ENCODE measurements around the gene PATJ.
"Not testable (repeated sequence)": the region's sequence is repeated elsewhere in the genome, so short reads cannot be mapped to it uniquely, and the experiment has no call there.

PATJ gene

GRCh38 chr1:61743716-61744580, 1.7 kb downstream of the PATJ start:
- in situ Hi-C loops (cut with MboI; ENCODE audit: low sequenced_read_pairs): no loop called here

DNA sequence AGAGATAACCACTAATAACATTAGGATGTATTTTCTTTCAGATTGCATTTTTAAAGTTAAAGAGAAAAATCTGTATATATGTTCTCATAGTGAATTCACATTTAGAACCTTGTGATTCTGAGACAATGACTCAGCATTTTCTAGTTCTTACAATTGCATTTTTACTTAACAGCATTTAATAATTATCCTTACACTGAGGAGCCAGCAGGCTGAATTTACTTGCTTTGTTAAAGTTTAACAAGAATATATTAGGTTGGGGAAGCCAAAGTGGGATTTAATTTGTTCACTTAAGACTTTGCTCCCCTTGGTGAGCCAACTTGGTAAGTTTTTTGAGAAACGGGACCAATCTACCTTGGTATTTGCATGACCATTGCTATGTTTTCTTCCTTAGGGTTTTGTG, 4.5 kb downstream of the PATJ start:
- in situ Hi-C loops (cut with MboI; ENCODE audit: low sequenced_read_pairs): no loop called here

GRCh38 chr1:61748566-61748965, 6.3 kb downstream of the PATJ start:
- in situ Hi-C loops (cut with MboI; ENCODE audit: low sequenced_read_pairs): no loop called here

GRCh38 chr1:61749574-61749973, 7.3 kb downstream of the PATJ start:
- in situ Hi-C loops (cut with MboI; ENCODE audit: low sequenced_read_pairs): no loop called here

- in situ Hi-C loops (cut with MboI; ENCODE audit: low sequenced_read_pairs): no loop called here
These were observed 10.7 kb downstream of the PATJ start for GRCh38 chr1:61752921-61753389.

DNA sequence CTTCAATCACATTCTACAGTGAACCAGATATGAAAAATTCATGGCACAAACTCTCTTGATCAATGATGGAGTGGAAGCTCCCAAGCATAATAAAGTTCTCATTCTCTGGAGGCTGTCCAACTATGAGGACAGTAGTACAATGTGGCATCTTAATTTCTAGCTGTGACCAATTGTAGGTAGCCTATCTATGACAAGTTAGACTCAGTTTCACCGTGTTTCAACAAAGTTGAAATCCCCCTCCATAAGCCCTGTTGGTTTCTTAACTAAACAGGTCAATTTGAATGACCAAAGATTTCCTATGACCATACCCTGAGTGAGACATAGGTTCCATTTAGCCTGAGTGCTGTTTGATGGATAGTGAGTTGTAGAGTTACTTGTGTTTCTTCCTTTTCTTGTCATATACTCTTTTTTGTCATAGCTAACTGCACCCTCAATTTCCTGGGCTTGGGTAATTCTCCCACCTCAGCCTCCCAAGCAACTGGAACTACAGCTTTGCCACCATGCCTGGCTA, 11.8 kb downstream of the PATJ start:
- in situ Hi-C loops (cut with MboI; ENCODE audit: low sequenced_read_pairs): no loop called here

DNA sequence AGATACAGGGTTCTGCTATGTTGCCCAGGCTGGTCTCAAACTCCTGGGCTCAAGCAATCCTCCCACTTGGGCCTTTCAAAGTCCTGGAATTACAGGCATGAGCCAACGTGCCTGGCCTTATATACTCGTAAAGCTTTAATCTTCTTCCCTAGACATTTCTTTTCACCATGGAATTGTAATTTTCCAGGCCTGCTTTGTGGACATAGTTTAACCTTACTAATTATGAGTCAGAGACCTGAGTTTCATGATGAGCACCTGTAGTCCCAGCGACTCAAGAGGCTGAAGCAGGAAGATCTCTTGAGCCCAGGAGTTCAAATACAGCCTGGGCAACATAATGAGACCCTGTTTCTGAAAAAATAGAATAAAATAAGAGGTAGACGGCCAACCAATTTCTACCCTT, 12.3 kb downstream of the PATJ start:
- in situ Hi-C loops (cut with MboI; ENCODE audit: low sequenced_read_pairs): no loop called here

DNA sequence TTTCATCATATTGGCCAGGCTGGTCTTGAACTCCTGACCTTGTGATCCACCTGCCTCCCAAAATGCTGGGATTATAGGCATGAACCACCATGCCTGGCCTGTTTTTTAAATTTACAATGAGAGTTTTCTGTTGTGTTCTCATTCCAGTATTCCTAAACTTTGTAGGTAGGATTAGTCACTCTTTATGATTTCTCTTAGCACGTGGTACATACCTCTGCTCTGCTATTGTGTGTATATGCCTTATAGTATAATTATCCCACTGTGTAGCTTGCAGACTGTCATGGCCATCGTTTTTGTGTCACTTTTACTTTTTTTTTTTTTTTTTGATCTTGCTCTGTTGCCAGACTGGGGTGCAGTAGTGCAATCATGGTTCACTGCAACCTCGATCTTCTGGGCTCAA, 14.5 kb downstream of the PATJ start:
- in situ Hi-C loops (cut with MboI; ENCODE audit: low sequenced_read_pairs): no loop called here

DNA sequence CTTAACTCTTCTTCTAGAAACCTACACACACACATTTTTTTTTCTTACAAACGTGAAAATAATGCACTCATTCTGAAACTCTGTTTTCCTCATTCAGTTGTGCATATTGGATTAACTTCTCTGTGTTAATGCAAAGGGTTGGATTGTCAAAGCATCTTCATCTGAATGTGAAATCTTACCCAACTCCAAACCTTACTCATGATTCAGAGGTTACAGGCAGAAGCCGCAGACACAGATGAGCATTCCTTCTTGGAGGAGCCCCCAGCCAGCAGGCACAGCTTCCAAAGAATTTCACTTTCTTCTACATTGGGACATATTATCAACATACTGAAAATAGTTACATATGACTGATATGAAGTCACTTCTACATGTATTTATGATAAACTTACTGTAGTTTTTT, 15.7 kb downstream of the PATJ start:
- in situ Hi-C loops (cut with MboI; ENCODE audit: low sequenced_read_pairs): no loop called here

GRCh38 chr1:61770131-61770530, 27.9 kb downstream of the PATJ start:
- in situ Hi-C loops (cut with MboI; ENCODE audit: low sequenced_read_pairs): no loop called here

GRCh38 chr1:61776091-61776490, 33.8 kb downstream of the PATJ start:
- in situ Hi-C loops (cut with MboI; ENCODE audit: low sequenced_read_pairs): no loop called here

- in situ Hi-C loops (cut with MboI; ENCODE audit: low sequenced_read_pairs): no loop called here
These were observed 37.0 kb downstream of the PATJ start for GRCh38 chr1:61779231-61779630.

DNA sequence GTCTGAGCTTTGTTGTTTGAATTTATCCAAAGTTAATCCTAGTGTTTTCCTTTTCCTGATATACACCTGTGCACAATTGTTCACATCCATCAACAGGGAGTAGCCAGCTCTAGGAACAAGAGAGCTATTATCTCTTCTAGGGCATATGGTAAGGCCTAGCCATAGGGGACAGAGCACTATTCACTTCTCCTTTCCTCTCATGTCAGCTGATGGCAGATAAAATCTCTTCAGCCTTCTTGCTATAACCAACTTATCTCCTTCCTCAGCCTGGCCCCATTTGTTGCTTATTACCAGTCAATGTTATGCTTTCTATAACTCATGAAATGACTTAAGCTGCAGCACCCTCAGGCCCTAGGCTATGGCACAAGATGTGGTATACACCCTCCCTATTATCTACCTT, 38.9 kb downstream of the PATJ start:
- in situ Hi-C loops (cut with MboI; ENCODE audit: low sequenced_read_pairs): no loop called here

DNA sequence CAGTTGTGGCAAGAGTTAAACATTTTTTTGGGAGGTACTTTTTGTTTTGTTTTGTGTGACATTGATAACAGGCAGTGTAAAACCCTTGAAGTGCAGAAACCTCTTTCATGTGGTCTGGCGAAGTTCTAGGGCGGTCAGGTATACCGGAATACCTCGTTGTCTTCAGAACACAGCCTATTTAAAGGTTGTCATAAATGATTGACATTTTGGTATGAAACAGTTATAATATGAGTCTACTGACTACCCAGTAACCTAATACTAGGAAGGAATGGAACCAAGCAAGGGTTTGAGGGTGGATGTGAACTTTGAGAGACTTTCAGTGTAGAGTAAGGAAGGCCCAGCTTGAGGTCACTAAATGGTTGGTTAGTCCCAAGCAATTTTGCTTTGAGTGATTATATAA, 40.5 kb downstream of the PATJ start:
- in situ Hi-C loops (cut with MboI; ENCODE audit: low sequenced_read_pairs): no loop called here

DNA sequence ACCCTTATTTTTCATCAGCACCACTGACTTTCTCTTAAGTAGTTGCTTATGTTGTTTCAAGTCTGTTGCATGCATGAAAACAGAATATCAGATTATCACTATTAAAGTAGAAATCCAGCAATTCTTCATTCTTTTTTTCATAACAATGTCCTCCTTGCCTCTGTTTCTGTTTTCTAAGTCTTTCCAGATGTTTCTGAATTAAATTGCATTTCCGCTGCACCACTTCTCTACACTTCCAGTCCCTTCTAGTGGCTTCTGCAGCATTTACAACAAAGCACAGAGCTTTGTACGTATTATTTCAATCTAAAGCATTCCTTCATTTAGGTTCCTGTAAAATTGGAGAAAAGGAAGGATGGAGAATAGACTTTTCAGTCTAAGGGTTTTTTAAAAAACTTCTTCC, 42.4 kb downstream of the PATJ start:
- in situ Hi-C loops (cut with MboI; ENCODE audit: low sequenced_read_pairs): no loop called here

DNA sequence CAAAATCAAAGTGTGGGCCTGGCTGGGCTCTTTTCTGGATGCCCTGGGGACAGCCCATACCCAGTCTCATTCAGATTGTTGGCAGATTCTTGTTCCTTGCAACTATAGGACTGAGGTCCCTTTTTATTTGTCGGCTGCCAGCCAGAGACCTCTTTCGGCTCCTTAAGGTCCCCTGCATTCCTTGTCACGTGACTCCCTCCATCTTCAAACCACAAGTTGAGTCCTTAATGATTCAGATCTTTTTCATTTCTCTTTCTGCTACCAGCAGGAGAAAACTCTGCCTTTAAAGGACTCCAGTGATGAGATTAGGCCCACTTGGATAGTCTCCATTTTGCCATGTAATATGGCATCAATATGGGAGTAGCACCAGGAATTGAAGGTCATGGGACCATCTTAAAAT, 48.6 kb downstream of the PATJ start:
- in situ Hi-C loops (cut with MboI; ENCODE audit: low sequenced_read_pairs): no loop called here

- in situ Hi-C loops (cut with MboI; ENCODE audit: low sequenced_read_pairs): no loop called here
These were observed 54.9 kb downstream of the PATJ start for GRCh38 chr1:61797045-61797755.

DNA sequence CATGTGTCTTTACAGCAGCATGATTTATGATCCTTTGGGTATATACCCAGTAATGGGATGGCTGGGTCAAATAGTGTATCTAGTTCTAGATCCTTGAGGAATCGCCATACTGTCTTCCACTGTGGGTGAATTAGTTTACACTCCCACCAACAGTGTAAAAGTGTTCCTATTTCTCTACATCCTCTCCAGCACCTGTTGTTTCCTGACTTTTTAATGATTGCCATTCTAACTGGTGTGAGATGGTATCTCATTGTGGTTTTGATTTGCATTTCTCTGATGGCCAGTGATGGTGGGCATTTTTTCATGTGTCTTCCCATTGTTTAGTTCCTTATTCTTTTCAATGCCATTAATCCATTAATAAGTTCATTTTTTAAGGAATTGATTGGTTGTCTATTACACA, 58.8 kb downstream of the PATJ start:
- in situ Hi-C loops (cut with MboI; ENCODE audit: low sequenced_read_pairs): not testable (repeated sequence)

DNA sequence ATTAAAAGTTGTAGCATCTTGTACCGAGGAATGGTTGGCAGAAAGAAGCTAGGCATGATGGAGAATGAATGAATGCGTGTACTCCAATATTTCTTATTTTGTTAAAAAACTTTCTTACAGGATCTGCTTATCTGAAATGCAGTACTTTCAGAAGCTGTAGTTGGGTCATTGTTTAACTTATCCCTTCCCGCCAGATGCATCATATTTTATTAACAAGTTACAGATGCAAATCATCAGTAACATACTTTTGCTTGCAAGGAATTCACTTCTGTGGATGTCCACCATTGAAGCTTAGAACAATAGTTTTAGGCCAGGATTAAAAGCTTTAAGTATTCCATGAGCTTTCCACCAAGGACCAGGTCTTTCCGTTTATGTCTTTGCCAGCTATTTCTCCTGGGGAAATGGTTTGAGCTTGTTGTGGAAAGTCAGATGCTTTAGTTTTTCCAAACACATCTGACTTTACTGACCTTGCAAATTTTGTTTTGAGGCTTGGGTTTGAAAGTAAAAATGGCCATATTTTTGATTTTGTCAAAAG, 65.4 kb downstream of the PATJ start:
- in situ Hi-C loops (cut with MboI; ENCODE audit: low sequenced_read_pairs): no loop called here

DNA sequence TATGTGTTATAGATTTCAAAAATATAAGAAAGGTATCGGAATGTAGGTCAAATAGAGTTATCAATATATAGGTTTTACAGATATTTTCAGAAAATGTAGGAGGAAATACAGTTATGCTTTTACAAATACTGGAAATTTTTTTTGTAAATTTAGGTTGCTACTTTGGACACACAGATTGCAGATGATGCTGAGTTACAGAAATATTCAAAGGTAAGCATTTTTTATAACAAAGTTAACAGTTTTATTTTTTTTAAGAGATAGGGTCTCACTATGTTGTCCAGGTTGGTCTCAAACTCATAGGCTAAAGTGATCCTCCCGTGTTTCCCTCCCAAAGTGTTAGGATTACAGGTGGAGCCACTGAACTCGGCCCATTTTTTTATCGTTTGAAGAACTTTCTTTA, 66.0 kb downstream of the PATJ start:
- in situ Hi-C loops (cut with MboI; ENCODE audit: low sequenced_read_pairs): no loop called here

DNA sequence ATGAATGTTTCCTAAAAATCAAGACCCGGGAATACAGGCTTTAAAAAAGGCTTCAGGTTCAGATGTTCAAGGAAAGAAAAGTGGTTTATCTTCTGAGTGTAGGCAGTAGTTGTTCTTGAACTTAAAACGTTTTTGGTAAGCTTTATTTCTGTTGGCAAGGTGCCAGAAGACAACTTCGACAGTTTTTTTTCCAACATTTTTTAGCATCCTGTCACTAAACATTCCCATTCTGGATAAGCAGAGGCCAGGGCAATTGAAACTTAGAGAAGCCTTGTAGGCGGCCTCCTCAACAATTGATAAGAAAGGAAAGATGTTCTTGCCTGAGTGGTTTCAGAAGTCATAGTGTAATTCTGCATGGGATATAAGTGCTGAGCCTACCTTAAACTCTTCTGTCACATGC, 66.7 kb downstream of the PATJ start:
- in situ Hi-C loops (cut with MboI; ENCODE audit: low sequenced_read_pairs): no loop called here

DNA sequence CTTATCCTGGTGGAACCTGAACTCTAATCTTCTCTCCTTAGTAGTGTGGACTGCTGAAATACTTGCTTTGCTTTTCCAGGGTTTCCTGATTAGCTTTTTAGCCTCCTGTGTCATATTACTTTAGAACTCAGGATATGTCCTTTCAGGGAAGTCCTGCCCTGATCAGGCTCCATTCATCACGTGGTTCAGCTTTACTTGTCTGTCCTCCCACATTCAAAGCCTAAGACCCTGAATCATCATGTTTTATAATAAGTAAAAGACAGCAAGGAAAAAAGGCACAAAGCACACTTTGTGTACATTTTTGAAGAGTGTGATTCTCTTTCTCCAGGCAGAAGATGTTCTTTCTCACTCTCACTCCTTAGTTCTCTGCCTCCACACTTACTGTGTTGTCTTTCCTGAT, 70.6 kb downstream of the PATJ start:
- in situ Hi-C loops (cut with MboI; ENCODE audit: low sequenced_read_pairs): no loop called here
